Activated CD8-positive, alpha-beta memory T cell treated with anti-CD3 and anti-CD28 coated beads for 4 hours (primary cell): ENCODE results near the gene ARSI.

Source experiments
- DNase-seq, 2 donors: peaks; one replicate each; pipeline ENCODE4 v3.0.0-alpha.2; 2020; ENCODE audit warnings: low read depth in 2 of 2

Gene ARSI

DNA sequence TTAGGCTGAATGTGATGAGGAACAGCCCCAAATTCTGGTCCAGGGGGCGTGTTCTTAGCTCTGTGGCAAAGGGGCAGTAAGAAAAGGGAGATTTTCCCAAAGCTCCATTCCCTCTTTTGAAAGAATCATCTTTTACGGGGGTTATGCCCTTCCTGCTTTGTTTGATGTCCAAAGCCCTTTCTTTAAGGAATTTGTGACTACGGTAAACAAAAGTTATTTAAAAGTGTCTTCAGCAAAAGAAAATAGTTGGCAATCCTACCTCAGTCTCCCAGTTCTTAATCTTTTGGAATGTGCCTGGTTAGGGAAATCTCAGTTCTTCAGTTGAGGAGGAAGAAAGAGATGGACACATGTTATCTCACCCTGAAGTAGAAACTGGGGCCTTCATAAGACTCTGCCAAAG, 24.4 kb upstream of the ARSI start:
- DNase-seq, result no peak

DNA sequence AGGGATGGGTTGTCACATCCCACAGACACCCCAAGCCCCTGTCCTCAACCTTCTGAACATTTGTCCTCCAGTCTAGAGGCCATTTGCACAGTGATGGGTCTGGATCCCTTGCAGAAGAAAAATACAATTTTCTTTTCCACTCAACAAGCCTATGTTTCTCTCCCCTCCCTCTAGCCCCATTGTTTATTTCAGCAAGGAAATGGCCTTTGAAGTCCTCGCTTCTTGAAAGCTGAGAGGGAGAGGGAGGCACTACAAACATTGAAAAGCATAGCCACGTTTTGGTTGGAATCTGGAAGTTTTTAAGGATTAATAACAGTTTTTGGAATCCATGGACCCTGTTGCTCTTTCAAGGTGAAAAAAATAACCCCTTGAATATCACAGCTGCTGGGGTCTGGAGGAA, 24.0 kb upstream of the ARSI start:
- no peak for DNase-seq

DNA sequence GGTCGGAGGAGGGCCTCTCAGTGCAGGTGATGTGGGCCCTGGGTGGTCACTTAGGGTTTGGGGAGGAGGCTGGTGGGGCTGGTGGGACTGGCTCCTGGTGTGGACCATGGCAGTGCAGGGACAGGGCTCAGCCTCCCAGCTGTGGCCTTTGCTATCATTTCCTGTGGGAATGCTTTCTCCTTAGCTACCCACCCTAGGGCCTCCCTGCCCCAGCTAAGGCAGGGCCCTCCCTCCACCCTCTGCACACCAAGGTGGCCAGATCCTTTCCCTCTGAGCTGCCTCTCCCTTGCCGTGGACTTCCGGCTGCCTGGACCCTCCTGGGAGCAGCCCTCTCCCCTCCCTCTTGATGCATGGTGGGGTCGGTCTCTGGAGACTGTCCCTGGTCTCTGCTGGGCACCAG, 22.7 kb upstream of the ARSI start:
- DNase-seq, result no peak

DNA sequence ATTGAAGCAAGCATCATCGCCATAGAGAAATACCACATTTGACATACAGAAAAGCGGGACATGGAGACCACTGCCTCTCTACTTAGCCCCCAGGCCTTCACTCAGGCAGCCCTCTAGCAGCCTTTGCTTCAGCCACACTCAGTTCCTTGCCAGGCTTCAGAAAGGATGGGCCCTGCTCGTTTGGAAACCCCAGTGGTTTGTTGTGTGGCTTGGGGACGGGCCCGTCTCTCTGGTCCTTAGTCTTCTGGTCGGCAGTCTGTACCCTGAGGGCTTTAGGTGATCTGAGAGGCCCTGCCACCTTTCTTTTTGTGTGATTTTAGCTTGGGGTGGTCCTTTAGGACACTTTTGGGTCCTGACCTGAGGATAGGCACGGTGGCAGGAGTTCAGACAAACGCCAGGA, 21.1 kb upstream of the ARSI start:
- no peak for DNase-seq

DNA sequence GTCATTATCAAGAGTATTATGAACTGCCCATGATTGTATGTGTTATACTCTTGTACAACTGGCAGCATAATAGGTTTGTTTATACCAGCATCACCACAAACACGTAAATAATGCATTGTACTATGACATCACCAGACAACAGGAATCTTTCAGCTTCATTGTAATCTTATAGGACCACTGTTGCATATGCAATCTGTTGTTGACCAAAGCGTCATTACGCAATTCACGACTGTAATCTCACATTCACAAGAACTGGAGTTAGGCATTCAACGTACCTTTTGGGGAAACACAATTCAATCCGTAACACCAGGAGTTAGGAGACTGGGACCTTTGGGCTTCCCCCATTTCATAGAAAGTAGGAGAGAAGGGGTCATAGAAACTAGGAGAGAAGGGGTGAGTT, 20.4 kb upstream of the ARSI start:
- no peak for DNase-seq

DNA sequence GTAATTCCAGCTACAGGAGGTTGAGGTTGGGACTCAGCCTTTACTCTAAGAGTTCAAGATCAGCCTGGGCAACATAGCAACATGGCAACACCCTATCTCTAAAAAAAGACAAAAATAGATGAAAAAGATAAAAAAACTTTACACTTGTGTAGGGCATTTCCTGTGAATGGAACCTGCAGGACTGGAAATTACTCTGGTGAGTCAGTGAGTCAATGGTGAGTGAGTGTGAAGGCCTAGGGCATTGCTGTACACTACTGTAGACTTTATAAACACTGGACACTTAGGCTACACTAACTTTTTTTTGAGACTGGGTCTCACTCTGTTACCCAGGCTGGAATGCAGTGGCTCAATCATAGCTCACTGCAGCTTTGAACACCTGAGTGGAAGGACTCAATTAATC, 19.5 kb upstream of the ARSI start:
- DNase-seq, result no peak

DNA sequence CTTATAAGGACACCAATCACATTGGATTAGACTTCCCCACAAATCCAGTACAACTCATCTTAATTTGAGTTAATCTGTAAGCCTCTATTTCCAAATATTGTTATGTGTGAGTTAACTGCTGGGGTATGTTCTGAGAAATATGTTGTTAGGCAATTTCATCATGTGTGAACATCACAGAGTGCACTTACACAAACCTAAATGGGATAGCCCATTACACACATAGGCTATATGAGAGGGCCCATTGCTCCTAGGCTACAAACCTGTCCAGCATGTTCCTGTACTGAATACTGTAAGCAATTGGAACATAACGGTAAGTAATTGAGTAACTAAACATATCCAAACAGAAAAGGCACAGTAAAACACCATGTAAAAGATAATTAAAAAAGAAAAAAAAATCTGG, 19.1 kb upstream of the ARSI start:
- DNase-seq, result no peak

DNA sequence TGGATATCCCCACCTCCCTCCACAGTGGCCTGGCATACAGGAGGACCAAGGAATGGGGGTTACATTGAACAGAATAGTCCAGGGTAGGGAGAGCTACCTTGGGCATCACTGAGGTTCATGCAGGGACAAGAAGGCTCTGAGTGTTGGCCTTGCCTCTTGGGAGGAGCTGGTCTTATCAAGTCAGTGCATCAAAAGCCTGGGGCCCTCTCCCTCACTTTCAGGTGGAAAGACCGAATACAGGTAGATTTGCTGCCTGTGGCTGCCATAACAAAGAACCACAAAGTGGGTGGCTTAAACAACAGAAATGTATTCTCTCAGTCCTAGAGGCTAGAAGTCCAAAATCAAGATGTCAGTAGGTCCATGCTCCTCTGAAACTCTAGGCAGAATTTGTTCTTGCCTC, 18.5 kb upstream of the ARSI start:
- no peak for DNase-seq

DNA sequence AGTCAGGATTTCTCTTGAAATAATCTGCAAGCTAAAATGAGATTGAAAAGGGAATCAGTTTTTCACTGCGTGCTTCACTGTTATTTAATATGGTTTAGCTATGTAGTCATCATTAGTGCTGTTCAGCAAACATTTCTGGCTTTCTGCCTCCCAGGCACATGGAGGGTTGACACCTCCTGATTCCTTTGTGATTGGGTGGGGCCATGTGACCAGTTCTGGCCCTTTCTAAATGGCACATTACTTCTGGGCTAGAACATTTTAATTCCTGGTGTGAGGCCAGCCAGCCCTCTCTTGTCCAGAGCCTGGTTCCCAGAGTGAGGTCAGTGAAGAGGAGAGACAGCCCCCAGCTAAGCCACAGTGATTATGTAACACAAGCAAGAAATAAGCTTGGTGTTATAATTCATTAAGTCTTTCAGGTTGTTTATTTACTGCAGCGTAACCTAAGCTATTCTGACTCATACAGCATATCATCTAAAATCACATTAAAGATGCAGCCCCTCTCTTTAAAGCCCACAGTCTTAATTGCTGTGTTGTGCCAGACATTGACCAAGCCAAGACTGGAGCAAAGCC, 17.4 kb upstream of the ARSI start:
- no peak for DNase-seq

DNA sequence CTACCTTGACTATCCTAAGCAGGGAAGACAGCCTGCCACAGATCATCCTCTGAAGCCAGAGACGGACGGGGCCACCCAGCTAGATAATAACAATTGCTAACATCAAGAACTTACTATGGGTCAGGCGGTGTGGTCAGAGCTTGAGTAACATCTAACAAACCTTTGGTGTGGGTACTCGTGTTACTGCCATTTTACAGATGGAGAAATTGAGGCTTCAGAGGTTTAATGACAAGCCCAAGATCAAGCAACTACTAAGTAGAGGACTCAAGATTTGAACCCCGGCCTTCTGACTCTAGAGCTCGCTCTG, 16.7 kb upstream of the ARSI start:
- no peak for DNase-seq

DNA sequence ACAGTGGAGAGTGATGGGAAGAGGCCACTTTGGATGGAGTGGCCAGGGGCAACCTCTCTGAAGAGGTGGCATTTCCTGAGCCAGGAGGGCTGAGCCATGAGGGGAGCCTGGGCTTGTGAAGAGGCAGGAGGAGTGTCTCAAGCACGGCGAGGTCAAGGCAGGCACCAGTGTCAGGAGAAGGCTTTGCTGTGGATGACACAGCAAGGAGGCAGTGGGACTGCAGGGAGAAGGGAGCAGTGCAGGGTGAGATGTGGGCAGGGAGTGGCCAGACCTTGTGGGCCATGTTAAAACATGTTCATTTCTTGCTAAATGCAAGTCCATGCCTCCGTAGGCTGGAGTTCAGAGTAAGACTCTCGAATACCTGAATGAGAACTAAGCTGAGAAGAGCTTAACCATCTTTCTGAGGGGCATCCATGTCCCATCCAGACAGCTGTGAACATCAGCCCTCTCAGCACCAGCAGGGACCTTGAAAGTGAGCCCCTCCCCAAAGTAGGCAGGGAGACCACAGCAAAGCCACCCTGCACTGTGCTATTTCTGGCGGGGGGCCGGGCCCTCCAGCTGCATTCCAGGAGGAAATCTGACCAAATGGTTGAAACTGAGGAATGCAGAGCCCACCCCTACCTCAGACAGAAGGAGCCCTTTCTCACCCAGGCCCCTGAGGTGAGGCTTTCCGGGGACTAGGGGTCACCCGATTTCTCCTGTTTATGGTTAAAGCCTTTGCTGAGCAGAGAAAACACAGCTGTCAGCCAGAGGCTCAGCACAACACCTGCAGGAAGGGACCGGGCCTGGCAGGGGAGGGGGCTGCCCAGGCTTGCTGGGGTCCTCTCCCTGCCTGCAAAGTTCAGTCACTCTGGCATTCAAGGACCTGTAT, 16.1 kb upstream of the ARSI start:
- DNase-seq, result no peak

DNA sequence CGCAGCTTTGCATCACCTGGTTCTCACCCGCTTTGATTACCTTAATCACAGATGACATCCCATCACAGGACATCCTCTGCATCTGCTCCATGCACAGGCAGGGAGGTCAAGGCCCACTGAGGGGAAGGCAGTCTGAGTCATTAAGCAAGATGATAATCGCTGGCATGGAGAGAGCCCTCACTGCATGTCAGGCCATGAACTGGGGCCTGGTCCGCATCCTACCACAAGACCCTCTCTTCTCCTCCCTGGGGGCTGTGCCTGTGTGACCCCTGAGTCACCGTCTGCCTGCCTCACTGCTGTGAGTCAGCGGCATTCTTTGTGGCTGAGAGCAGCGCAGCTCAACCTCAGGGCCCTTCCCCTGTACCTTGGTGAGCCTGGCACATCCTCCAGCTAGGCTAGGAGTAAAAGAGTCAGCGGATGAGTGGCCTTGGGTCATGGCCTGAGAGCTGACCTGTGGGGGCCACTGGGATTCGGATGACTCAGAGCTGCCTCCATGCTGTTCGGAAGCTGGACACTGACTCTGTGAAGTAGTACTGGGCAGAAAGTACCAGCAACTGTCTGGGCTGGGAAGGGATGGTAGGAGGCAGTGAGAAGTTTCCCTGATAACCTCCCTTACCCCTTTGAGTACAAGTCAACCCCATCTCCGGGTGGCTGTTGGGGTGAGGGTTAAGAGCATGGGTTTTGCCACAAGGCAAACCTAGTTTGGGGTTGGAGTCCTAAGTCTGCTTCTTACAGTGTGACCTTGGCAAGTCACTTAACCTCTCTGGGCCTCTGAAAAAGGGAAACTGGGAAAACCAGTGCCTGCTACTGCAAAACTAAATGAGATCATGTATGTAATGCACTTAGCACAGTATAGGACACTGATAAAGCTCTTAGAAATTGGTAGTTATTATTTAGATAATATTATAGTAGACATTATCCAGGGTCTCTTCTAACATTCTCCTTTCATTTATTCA, 14.6 kb upstream of the ARSI start:
- DNase-seq, result no peak

DNA sequence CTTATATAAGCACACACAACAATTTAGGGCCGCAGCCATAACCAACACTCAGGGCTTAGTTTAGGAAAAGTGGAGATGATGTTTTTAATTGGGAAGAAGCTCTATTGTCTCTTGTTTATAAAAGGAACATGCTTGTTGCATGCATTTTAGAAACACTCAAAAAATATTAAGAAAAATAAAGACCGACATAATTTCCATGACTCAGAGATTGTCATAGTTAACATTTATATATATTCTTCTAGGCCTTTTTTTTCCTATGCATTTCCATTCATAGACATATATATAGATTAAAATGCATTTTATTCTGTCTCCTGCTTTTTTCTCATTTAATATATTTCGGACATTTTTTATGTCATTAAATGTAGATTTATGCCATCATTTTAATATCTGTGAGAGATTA, 13.6 kb upstream of the ARSI start:
- no peak for DNase-seq

DNA sequence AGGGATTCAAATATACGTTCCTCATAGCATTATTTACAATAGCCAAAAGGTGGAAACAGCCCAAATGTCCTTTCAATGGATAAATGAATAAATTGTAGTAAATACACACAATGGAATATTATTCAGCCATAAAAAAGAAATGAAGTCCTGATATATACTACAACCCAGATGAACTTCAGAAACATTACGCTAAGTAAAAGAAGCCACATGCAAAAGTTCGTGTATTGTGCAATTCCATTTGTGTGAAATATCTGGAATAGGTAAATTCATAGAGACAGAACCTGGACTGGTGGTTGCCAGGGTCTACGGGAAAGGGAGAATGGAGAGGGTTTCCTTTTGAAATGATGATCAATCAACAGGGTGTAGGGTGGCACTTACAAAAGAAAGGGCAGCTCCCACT, 12.5 kb upstream of the ARSI start:
- no peak for DNase-seq

DNA sequence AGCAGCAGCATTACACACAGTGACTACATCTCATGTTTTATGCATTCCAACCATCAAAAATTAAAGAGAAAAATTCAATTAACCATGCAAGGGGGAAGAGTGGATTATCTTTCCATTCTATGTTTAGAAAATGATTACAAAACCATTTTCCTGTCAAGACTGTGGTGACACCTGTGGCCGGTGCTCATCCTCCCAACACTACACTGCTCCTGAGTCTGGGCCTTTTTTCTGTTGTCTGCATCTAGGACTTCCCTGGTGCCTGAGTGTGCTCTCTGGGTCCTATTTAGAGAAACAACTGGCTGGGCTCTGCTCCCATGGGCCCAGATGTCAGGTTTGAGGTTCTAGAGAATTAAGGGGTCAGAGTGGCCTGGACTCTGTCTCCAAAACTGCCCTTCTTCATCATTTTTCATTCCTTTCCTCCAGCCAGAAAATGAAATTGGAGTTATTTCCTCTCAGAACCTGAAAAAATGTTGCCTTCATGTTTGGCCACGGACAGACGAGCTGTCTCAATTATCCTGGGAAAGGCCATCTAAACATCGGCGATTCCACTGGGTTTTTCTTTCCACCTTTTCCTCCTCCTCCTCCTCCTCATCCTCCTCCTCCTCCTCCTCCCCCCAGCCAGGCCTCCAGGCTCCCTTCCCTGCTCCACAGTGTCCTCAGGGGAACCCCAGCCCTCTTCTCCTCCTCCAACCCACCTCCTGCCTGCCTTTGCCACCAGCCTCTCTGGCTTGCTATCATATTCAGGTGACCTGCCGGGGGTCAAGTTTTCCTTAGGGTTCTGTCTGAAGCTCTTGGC, 11.4 kb upstream of the ARSI start:
- DNase-seq, result no peak

DNA sequence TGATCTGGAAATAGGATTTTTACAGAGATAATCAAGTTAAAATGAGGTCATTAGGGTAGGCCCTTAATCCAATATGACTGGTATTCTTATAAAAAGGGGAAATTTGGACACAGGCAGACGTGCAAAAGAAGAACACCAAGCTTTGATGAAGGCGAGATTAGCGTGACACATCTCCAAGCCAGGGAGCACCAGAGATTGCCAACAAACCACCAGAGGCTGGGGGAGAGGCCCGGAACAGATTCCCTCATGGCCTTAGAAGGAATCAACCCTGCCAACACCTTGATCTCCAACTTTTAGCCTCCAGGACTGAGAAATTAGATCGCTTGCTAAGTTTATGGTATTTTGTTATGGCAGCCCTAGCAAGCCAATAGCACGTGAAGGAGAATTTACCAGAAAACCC, 10.8 kb upstream of the ARSI start:
- no peak for DNase-seq

DNA sequence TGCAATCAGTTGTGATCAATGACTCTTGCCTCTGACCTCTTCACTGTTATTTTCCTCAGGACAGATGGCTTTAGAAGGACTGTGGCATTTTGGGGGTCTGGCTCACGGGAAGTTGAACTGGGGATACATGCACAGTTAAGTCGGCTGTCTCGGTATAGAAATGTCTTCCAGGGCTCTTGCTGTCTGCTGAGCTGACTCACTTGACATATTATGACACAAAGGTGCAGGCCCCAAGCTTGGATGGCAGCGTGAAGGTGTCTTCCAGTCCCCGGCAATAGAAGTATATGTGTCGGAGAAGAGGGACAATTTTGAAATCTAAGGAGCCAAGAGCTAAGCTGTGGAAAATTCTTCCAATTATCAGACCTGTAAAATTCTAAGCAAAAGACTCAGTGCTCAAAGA, 9.8 kb upstream of the ARSI start:
- no peak for DNase-seq

DNA sequence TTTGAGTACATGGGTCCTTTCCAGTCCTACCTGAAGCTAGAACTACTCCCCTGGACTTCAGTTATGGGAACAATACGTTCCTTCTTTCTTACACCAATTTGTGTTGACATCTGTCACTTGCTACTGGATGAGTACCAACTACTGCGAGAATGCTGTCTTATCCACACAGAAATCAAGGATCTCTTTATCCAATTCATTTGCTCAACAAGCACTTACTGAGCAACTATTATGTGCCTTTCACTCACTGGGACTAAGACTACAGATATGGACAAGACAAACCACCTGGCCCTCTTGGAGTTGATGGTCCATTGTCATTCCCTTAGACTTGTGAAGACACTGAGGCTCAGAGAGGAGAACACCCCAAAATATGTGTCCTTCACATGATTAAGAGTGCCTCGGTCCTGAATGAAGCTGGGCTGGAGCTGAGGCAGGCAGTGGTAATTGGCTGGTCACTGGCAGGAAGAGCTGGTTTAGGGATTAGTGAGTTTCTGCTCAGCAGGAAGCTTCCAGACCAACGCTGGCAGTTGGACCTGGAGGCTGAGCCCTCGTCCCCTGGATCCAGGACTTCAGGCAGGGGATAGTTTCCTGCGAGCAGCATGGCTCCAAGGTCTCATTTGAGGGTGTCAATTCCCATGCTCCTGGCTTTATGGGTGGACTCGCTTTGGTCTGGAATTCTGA, 8.4 kb upstream of the ARSI start:
- no peak for DNase-seq

DNA sequence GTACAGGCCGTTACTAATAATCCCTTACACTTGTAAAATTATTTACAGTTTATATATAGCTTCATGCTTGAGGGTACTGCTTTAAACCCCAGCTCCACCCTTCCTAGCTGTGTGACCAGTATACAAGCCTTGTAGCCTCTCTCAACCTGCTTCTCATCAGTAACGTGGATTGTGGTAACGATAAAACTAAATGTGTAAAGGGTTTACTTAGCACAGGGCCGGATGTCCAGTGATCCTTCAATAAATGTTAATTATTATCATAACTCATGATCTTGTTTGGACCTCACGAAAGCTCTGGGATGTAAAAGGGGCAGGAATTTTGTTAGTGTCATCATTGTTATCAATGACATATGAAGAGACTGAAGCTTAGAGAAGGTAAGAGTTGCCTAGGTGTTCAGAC, 7.5 kb upstream of the ARSI start:
- no peak for DNase-seq

DNA sequence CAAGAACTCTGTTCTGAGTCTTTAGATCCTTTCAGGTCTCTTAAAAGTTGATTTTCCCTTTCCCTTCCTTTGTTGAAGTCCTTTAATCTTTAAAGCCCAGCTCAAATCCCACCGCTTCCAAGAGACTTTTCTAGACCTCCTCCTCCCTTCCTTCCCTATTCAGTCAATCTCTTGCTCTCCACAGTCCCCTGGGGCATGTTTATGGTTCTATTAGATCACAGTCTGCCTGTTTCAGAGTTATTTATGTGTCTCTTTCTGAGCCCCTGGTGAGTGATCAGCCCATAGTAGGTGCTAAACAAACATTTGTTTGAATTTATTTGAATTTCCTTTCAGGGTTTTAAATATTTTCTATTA, 7.2 kb upstream of the ARSI start:
- no peak for DNase-seq

DNA sequence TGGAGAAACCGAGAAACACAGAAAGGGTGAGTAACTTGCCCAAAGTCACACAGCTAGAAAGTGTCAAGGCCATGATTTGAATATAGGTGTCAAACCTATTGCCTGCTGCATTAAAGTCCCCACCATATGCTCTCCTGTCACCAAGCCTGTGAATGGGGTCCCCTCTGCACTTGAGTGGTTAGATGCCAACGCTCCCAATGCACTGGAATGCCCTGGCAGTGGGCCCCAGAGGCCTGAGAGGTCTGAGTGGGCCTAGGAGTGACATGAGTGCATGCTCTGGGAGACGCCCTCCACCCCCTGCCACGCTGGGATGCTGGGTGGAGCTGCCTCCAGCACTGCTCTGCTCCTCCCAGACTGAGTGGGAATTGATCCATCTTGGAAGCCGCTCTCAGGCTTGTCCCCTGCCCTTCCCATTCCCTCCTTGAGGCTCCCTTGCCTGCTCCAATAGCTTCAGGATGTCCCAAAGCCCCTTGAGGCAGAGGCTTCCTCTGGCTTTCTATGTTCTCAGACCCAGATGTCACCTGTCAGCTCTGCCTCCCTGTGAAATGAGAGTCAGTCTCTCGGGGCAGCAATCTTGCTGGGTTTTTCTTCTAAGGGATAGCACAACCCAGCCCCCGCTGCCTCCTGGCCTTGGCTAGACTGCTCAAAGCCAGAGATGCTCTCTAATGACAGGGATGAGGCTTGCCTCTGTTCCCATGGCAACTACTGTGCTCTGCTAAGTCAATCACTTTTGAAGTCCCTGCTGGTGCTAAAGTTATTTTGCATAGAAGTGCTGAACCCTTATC, 6.6 kb upstream of the ARSI start:
- DNase-seq, result no peak
